GM18858 (cell line): ENCODE measurements around the gene MRPS27.

Experiments used
- ATAC-seq: cut with Tn5 transposase; IDR thresholded peaks from one replicate; pipeline ENCODE4 v1.9.1; 2021; ENCODE audit not compliant: unreplicated experiment

MRPS27 gene

GRCh38 chr5:72266862-72267261 is 53.2 kb downstream of the MRPS27 start:
- no peak for ATAC-seq

- no peak for ATAC-seq
Observed at GRCh38 chr5:72265032-72265877, 54.8 kb downstream of the MRPS27 start.

- no peak for ATAC-seq
Observed at GRCh38 chr5:72256536-72256935, 63.5 kb downstream of the MRPS27 start.

GRCh38 chr5:72255670-72256069 is 64.4 kb downstream of the MRPS27 start:
- ATAC-seq: no peak

- no peak for ATAC-seq
Observed at GRCh38 chr5:72255237-72255636, 64.8 kb downstream of the MRPS27 start.

GRCh38 chr5:72252574-72253155 is 67.4 kb downstream of the MRPS27 start:
- no peak for ATAC-seq

GRCh38 chr5:72252008-72252407 is 68.0 kb downstream of the MRPS27 start:
- ATAC-seq: no peak

- ATAC-seq: no peak
Observed at GRCh38 chr5:72251386-72251785, 68.7 kb downstream of the MRPS27 start.

- no peak for ATAC-seq
Observed at GRCh38 chr5:72248410-72248981, 71.5 kb downstream of the MRPS27 start.

- no peak for ATAC-seq
Observed at GRCh38 chr5:72246954-72247442, 73.0 kb downstream of the MRPS27 start.

GRCh38 chr5:72245951-72246532 is 74.0 kb downstream of the MRPS27 start:
- ATAC-seq: no peak

GRCh38 chr5:72245546-72245945 is 74.5 kb downstream of the MRPS27 start:
- ATAC-seq: no peak

GRCh38 chr5:72244862-72245371 is 75.1 kb downstream of the MRPS27 start:
- no peak for ATAC-seq

- no peak for ATAC-seq
Observed at GRCh38 chr5:72243706-72244105, 76.3 kb downstream of the MRPS27 start.

- ATAC-seq: no peak
Observed at GRCh38 chr5:72242796-72243475, 77.1 kb downstream of the MRPS27 start.

GRCh38 chr5:72241346-72242003 is 78.6 kb downstream of the MRPS27 start:
- ATAC-seq: no peak

- ATAC-seq: no peak
Observed at GRCh38 chr5:72238712-72239445, 81.2 kb downstream of the MRPS27 start.

- no peak for ATAC-seq
Observed at GRCh38 chr5:72237879-72238278, 82.2 kb downstream of the MRPS27 start.

GRCh38 chr5:72237415-72237814 is 82.6 kb downstream of the MRPS27 start:
- no peak for ATAC-seq

- no peak for ATAC-seq
Observed at GRCh38 chr5:72235725-72236124, 84.3 kb downstream of the MRPS27 start.
